Lower leg skin (tissue), 3 donors: ENCODE data around the gene DNLZ.

ENCODE experiments used
- CTCF ChIP-seq, 3 donors: fragments of 450-650 bp; IDR thresholded peaks; one replicate each; pipeline ENCODE4 v1.5.1; 2016; ENCODE audit warnings: antibody characterized with exemption in 3 of 3, mild to moderate bottlenecking in 3 of 3, moderate library complexity in 2 of 3
- POLR2A ChIP-seq, 2 donors: fragments of 450-650 bp; IDR thresholded peaks; one replicate each; pipeline ENCODE4 v1.6.1; 2016 to 2017; ENCODE audit warnings: antibody characterized with exemption in 2 of 2, mild to moderate bottlenecking in 1 of 2, moderate library complexity in 1 of 2

GRCh38 chr9:136357202-136357725 lies 6.3 kb downstream of the DNLZ start:
- no peak for TF ChIP-seq CTCF (IDR thresholded peaks at IDR 0.05)
- TF ChIP-seq POLR2A (IDR thresholded peaks at IDR 0.05): no peak
